K562 (cell line): Measurements from ENCODE around the gene IFNA8. TPM values are rescaled to one million over a fixed set of nuclear protein-coding genes. Genes with fewer than 3 reads are reported as not detected.

Experiments
- ATAC-seq: fragments of 200-7000 bp; cut with Tn5 transposase; 3 replicates; pipeline ENCODE4 v1.9.1; 2020; ENCODE audit warnings: moderate library complexity
- BruUV-seq: library from RNA; stranded (reverse); fragments of 400-500 nt; replicated peaks from 2 replicates; lab custom pipeline; 2021; lab: Mats Ljungman, UMichigan
- CTCF ChIA-PET: fragments of 300-600 bp; formaldehyde crosslinking; extraction: SDS; loops from one replicate; lab custom pipeline; 2021; ENCODE audit warnings: low intra/inter-chr PET ratio; lab: Yijun Ruan, JAX
- POLR2A ChIA-PET: fragments of 300-600, 350-650 bp; sonication (Branson Sonifier 250); formaldehyde crosslinking; extraction: SDS; loops from one replicate; lab custom pipeline; 2021; ENCODE audit warnings: antibody characterized with exemption, inconsistent platforms; lab: Yijun Ruan, JAX
- DNase-seq, 4 experiments: peaks; one replicate each; pipeline versions ENCODE4 v3.0.0 to v3.0.0-alpha.2; 2011 to 2018; ENCODE audit warnings: low spot score in 3 of 4, mixed read lengths in 3 of 4; ENCODE audit errors: extremely low read depth in 1 of 4
- FAIRE-seq: peaks from 2 replicates; lab custom pipeline; 2011; peaks lifted over from hg19 to GRCh38; lab: Jason Lieb, UNC
- H2AFZ ChIP-seq: 2 replicates; pipeline ENCODE4 v1.6.0; 2011; ENCODE audit warnings: low read depth, low read length, control low read depth, inconsistent platforms
- H3K27ac ChIP-seq: fragments of 200-600 bp; 3 replicates; pipeline ENCODE4 v1.8.0; 2011; ENCODE audit warnings: low read depth, mild to moderate bottlenecking, control low read depth, inconsistent platforms, low read length, moderate library complexity, mixed read lengths; ENCODE audit errors: extremely low read depth
- H3K27me3 ChIP-seq, 2 experiments: fragments of 300-600 bp in 1 of 2; 2 replicates in 1 of 2; 3 replicates in 1 of 2; pipeline versions ENCODE4 v1.6.0 to v1.8.0; 2011; ENCODE audit warnings: inconsistent platforms in 2 of 2, low read length in 2 of 2, mild to moderate bottlenecking in 1 of 2, mixed read lengths in 1 of 2, moderate library complexity in 1 of 2; ENCODE audit not compliant: control insufficient read depth in 2 of 2, insufficient read depth in 2 of 2
- H3K36me3 ChIP-seq: fragments of 300-600 bp; 3 replicates; pipeline ENCODE4 v1.8.0; 2011; ENCODE audit warnings: mild to moderate bottlenecking, low read length, inconsistent platforms; ENCODE audit not compliant: control insufficient read depth, insufficient read depth
- H3K4me1 ChIP-seq, 2 experiments: fragments of 200-600 bp in 1 of 2; replicated peaks in 1 of 2; 2 replicates in 1 of 2; 3 replicates in 1 of 2; pipeline versions ENCODE4 v1.5.1 to v1.8.0; 2011; ENCODE audit warnings: inconsistent platforms in 2 of 2, low read length in 2 of 2, mild to moderate bottlenecking in 1 of 2, mixed read lengths in 1 of 2, moderate library complexity in 1 of 2; ENCODE audit not compliant: control insufficient read depth in 2 of 2, insufficient read depth in 2 of 2
- H3K4me2 ChIP-seq: 2 replicates; pipeline ENCODE4 v1.6.1; 2011; ENCODE audit warnings: low read length, control low read depth, inconsistent platforms, mixed read lengths; ENCODE audit not compliant: insufficient read depth
- H3K4me3 ChIP-seq: fragments of 200-600 bp; sonication (generic), shearing (Covaris generic); 2 replicates; pipeline ENCODE4 v1.5.1; 2016; ENCODE audit warnings: control low read depth, inconsistent platforms
- H3K79me2 ChIP-seq: fragments of 200-600 bp; 3 replicates; pipeline ENCODE4 v1.8.0; 2011; ENCODE audit warnings: low read length, inconsistent platforms; ENCODE audit not compliant: control insufficient read depth, insufficient read depth
- H3K9ac ChIP-seq, 2 experiments: 2 replicates each; pipeline versions ENCODE4 v1.6.0 to v1.6.1; 2011; ENCODE audit warnings: low read depth in 2 of 2, low read length in 2 of 2, control low read depth in 1 of 2, inconsistent platforms in 1 of 2, mild to moderate bottlenecking in 1 of 2, mixed read lengths in 1 of 2; ENCODE audit not compliant: insufficient read depth in 1 of 2
- H3K9me1 ChIP-seq: one replicate; pipeline ENCODE4 v1.6.0; 2011; ENCODE audit warnings: inconsistent platforms, mild to moderate bottlenecking, low read length, moderate library complexity; ENCODE audit not compliant: control insufficient read depth, insufficient read depth
- H3K9me3 ChIP-seq: replicated peaks from 2 replicates; pipeline ENCODE4 v1.5.1; 2011; ENCODE audit warnings: low read depth, low read length, inconsistent platforms; ENCODE audit not compliant: control insufficient read depth, insufficient read depth
- H4K20me1 ChIP-seq: replicated peaks from 2 replicates; pipeline ENCODE4 v1.6.1; 2011; ENCODE audit warnings: low read length, inconsistent platforms, mixed read lengths; ENCODE audit not compliant: control insufficient read depth, insufficient read depth
- NRF1 ChIP-seq, 2 experiments: fragments of 450-650 bp; IDR thresholded peaks in 1 of 2; conservative IDR thresholded peaks in 1 of 2; 2 replicates each; pipeline ENCODE4 v1.6.1; 2014; ENCODE audit warnings: mild to moderate bottlenecking in 2 of 2
- RBM17 ChIP-seq: fragments of 200-400 bp; formaldehyde crosslinking; IDR thresholded peaks from 2 replicates; pipeline ENCODE4 v1.6.1; 2017; ENCODE audit warnings: low read depth, mild to moderate bottlenecking, low read length, borderline replicate concordance
- RFX5 ChIP-seq: IDR thresholded peaks from 2 replicates; pipeline ENCODE4 v1.6.1; 2011; ENCODE audit warnings: low read depth, mild to moderate bottlenecking, improper control_type of control experiment, low read length
- SMAD2 ChIP-seq: fragments of 150-350 bp; IDR thresholded peaks from 2 replicates; pipeline ENCODE4 v1.6.1; 2014; ENCODE audit warnings: low read depth, mild to moderate bottlenecking, low read length
- SP2 ChIP-seq: IDR thresholded peaks from 2 replicates; pipeline ENCODE4 v1.6.1; 2011; ENCODE audit warnings: mild to moderate bottlenecking, low read depth, low read length, moderate library complexity; ENCODE audit not compliant: poor library complexity, severe bottlenecking; ENCODE audit errors: extremely low read depth
- TRIM24 ChIP-seq, 2 experiments: fragments of 450-650 bp; IDR thresholded peaks; 2 replicates each; pipeline ENCODE4 v1.6.1; 2016
- ZNF444 ChIP-seq: fragments of 250-450 bp; sonication (Bioruptor Pico); IDR thresholded peaks from 2 replicates; pipeline ENCODE4 v1.4.0; 2020; ENCODE audit warnings: mild to moderate bottlenecking, moderate library complexity
- WGBS: fragments of 100-300 bp; shearing (Covaris generic); methylation state at CpG from one replicate; pipeline ENCODE4 v1.1.6; 2016; ENCODE audit warnings: low coverage, mixed read lengths; ENCODE audit not compliant: insufficient coverage; ENCODE audit errors: missing lambda C conversion rate; 5-methylcytosine and 5-hydroxymethylcytosine counted together
- in situ Hi-C: fragments of 300-500 bp; cut with MboI; formaldehyde crosslinking; loops from 4 replicates; pipeline ENCODE4 v1.15.0; 2018; ENCODE audit warnings: inconsistent platforms, mixed read lengths
- intact Hi-C: fragments of 100-400 bp; cut with micrococcal nuclease; formaldehyde crosslinking; loops from 2 replicates; pipeline ENCODE4 v1.14.2; 2022
- polyA plus RNA-seq, 8 experiments: library from polyadenylated mRNA; depleted of rRNA in 4 of 8; stranded (reverse) in 5 of 8; unstranded in 3 of 8; fragments of >200 nt; fragmentation: Nextera tagmentation in 2 of 8; fragmentation: Illumina TruSeq in 1 of 8; extraction: Ambion mirVana in 2 of 8; extraction: Trizol in 1 of 8; gene quantifications; 2 replicates each; pipeline versions ENCODE4 v1.2.1 to v1.2.3, GENCODE V29; 2011 to 2014; ENCODE audit warnings: inconsistent platforms in 1 of 8, missing spikeins in 1 of 8
- total RNA-seq, 7 experiments: library from RNA; depleted of rRNA in 6 of 7; stranded (reverse); fragments of >200 nt in 6 of 7; fragmentation: Illumina TruSeq in 2 of 7; extraction: Trizol in 2 of 7; gene quantifications; 2 replicates each; pipeline versions ENCODE4 v1.2.1 to v1.2.3, GENCODE V29; 2011 to 2021; ENCODE audit warnings: low replicate concordance in 1 of 7
- TF ChIP-seq, protein P1 (sequence below): fragments of 250-450 bp; sonication (Bioruptor Pico); IDR thresholded peaks from 2 replicates; pipeline ENCODE4 v1.5.0; 2021; ENCODE audit warnings: mild to moderate bottlenecking, borderline replicate concordance

The IFNA8 gene
- total and polyA plus RNA-seq, 9 of the 15 experiments (the other 6 are each of a cell fraction or from before 2014, with no cell fraction given) = not detected

DNA sequence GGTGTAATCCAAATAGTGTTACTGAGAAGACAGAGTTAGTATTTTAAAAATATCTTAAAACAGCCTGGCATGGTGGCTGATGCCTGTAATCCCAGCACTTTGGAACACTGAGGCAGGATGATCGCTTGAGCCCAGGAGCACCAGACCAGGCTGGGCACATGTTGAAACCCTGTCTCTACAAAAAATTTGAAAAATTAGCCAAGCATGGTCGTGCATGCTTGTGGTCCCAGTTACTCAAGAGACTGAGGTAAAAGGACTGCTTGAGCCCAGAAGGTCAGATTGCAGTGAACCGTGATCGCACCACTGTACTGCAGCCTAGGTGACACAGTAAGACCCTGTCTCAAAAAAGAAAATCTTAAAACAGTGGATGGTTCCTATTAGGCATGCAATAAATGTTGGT lies 43.8 kb downstream of the IFNA8 start (continued):
- TF ChIP-seq ZNF444 (CRISPR knock-in tag) (no peak), NRF1 (conservative IDR thresholded peaks at IDR 0.05 in 1 of 2, IDR thresholded peaks at IDR 0.05 in 1 of 2) (no peak), RBM17 (no peak), RFX5 (no peak), TRIM24 (IDR thresholded peaks at IDR 0.05) (no peak), SMAD2 (no peak)
- TF ChIP-seq, protein P1, sequence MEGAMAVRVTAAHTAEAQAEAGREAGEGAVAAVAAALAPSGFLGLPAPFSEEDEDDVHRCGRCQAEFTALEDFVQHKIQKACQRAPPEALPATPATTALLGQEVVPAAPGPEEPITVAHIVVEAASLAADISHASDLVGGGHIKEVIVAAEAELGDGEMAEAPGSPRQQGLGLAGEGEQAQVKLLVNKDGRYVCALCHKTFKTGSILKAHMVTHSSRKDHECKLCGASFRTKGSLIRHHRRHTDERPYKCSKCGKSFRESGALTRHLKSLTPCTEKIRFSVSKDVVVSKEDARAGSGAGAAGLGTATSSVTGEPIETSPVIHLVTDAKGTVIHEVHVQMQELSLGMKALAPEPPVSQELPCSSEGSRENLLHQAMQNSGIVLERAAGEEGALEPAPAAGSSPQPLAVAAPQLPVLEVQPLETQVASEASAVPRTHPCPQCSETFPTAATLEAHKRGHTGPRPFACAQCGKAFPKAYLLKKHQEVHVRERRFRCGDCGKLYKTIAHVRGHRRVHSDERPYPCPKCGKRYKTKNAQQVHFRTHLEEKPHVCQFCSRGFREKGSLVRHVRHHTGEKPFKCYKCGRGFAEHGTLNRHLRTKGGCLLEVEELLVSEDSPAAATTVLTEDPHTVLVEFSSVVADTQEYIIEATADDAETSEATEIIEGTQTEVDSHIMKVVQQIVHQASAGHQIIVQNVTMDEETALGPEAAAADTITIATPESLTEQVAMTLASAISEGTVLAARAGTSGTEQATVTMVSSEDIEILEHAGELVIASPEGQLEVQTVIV (CRISPR knock-in tag) = no peak
- TF ChIP-seq, all 486 proteins: peak for 0

DNA sequence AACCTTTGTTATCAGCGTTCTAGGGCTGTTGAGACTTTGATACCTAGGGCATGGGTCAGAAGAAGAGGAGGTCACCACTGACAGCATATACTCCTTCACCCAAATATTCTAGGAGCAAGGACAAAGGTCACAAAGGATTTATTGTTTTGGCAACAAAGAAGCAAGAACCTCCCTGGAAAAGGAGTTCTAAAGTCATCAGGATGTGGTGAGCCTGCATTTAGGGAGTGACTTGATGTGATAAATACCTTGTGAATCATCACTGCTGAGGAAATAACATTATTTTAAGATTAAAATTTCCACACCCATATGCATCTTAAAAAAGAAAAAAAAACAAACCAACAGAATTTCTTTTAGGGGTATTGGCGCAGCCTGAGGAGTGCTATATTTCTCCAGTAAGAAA lies 45.2 kb downstream of the IFNA8 start:
- CTCF ChIA-PET = no interaction called here
- Histone ChIP-seq H3K27me3 (no peaks in the 10 kb centered on the region), H2AFZ (no peak overlapping the region), H3K36me3 (no peaks in the 10 kb centered on the region), H3K27ac (no peak overlapping the region), H3K9me3 (no peaks in the 10 kb centered on the region), H3K9me1 (no peaks in the 10 kb centered on the region), H3K4me2 (no peak overlapping the region), H3K79me2 (no peaks in the 10 kb centered on the region), H3K9ac (no peak overlapping the region), H3K4me3 (no peak overlapping the region), H3K4me1 (no peaks in the 10 kb centered on the region), H4K20me1 (no peaks in the 10 kb centered on the region)
- FAIRE-seq (no peak), ATAC-seq (no peak), DNase-seq (no peak)
- no TSS peak for BruUV-seq
- intact Hi-C loops = no loop called here
- in situ Hi-C loops = no loop called here
- POLR2A ChIA-PET = no interaction called here
- no CpG with 5 or more reads among the region's 2 CpGs for WGBS
- no peak for TF ChIP-seq SP2
